Activated CD4-positive, alpha-beta T cell treated with anti-CD3 and anti-CD28 coated beads, Interleukin-2, amount 50 U/mL, for 48 hours (primary cell): ENCODE measurements around the gene FAM120B.

Source experiments
- DNase-seq, 2 experiments: peaks; one replicate each; pipeline ENCODE4 v3.0.0-alpha.2; 2020

FAM120B gene

GRCh38 chr6:170288091-170288631 lies 18.4 kb upstream of the FAM120B start:
- DNase-seq, result no peak

DNA sequence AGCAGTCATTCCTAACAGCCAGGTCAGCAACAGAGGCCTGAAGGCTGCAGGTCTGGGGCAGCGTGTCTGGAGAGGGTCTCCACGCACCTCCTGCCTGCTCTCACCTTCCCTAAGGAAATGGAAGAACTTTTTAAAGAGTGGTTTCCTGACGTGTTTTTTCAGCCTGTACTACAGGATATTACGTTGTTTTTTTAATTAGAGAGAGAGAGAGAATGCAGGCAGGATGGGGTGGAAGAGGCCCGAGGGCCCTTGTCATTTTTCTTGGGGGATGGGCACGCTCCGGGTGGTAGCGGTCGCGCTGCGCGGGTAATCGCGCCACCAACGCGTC lies 17.7 kb upstream of the FAM120B start:
- DNase-seq, result no peak

DNA sequence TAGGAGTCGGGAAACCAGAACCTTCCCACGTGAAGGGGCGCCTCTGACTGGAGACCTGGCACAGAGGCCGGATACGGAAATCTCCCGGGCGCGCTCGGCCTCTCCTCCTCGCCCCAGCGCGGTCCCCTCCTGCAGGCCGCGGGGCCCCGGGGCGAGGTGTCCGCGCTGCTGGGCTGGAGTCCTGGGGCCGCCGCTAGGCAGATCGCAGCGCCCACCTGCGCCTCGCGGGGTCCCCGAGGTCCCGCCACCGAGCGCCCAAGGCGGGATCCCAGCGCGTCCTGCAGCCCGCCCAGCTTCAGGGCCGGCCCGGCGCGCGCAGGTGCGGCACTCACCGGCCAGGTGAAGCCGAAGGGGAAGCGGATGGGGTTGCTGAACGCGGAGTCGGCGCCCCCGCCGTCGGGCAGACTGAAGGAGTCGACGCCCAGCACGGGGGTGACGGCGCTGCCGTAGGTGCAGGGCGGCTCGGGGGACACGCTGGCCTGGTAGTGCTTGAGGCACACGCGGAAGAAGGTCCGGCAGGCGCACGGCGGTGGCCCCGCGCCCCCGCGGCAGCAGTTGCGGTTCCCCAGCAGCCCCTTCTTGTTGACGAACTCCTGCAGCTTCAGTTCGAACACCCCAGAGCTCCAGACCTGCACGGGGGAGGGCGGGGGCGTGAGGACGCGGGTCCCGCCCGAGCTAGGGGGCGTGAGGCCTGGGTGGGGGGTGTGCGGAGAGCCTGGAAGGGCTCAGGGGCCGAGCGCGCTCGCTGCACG lies 17.2 kb upstream of the FAM120B start:
- DNase-seq, result no peak

- DNase-seq, result no peak
Measured at GRCh38 chr6:170289951-170290295, 16.6 kb upstream of the FAM120B start.

- peak; percentile 35 to 47 for DNase-seq
Measured at GRCh38 chr6:170290296-170291128, 16.0 kb upstream of the FAM120B start, which contains the start of gene DLL1. DLL1 (minus strand) TSS chr6:170291078; CDS start chr6:170290139, 939 bp downstream.

DNA sequence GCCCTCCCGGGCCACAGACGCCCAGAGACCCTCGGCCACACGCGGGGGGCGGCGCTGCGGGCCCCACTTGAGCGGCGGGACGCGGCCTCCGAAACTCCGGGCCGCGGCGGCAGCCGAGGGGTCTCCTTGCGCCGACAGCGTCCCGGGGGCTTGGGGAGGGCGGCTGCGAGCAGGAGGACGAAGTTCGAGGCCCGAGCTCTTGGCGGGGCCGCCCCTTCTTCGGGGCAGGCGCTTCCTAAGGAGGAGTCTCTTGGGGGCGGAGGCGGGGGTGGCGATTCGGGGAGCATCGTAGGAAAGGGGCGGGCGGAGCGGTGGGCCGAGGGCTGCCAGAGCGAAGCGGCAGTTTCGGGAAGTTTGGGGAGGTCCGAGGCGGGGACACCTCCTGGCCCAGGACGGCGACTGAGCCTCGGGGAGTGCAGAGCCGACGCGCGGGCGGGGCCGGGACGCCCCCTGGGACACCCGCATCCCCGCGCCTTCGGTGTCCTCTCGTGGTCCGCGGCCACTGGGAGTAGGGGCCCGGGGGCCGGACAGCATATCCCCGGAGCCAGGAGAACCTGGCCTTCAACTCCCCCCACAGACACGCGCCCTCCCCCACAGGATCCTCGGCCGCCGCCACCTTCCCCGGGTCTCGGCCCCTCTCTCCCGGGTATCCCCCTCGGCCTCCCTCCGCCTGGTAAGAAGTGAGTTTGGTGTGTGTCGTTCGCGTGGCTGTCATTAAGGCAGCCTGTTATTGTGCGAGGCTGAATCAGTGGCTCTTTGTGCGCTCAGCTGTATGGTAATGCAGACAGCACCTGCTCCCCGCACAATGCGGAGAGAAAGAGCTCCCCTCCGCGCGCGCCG lies 15.1 kb upstream of the FAM120B start:
- peak; percentile 28 to 43 for DNase-seq

DNA sequence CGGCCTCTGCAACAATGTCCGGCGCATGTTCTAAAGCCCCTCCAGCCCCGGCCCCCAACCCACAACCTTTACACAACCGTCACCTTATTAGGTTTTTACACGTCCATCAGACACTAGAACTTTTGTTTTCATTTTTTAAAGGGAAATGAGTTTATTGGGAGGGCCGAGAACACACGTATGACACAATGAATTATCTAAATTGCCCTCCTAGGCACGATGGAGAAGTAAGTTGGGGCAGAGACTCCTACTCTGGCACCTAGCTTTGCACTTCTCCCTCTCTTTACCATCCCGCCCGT lies 14.5 kb upstream of the FAM120B start:
- no peak for DNase-seq

DNA sequence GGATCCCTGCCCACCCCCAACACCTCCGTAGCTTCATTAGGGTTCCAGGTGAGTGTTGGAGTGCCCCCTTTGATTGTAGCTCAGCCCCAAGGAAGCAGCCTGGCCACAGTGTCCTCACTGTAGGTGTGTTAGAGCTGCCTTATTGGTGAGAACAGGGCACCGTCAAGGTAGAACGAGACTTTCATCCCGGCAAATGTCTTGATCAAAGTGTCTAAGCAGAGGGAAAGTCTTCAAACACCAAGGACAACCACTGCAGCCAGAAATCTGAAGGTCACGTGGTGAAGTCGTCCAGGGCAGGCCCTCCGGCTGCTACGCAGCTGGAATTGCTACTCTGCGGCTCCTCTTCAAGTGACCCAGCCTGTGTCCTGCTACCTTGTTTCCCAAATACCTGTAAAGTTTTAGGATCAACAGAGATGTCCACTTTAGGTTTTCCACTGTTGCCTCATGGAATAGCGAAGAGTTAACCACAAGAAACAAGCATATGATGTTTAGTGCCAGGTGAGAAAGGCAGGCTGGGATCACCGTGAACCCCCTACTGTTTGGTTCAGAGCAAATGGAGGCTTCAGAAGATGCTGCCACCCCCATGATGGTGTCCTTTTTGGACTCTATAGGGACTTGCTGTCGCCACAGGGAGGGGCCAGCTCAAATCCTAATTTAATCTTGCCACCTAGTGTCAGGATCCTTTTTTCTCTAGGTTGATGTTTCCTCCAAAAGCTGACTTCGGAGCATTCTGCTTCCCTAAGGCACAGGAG lies 14.0 kb upstream of the FAM120B start:
- DNase-seq, result no peak

GRCh38 chr6:170293341-170294231 lies 13.0 kb upstream of the FAM120B start:
- DNase-seq, result no peak

DNA sequence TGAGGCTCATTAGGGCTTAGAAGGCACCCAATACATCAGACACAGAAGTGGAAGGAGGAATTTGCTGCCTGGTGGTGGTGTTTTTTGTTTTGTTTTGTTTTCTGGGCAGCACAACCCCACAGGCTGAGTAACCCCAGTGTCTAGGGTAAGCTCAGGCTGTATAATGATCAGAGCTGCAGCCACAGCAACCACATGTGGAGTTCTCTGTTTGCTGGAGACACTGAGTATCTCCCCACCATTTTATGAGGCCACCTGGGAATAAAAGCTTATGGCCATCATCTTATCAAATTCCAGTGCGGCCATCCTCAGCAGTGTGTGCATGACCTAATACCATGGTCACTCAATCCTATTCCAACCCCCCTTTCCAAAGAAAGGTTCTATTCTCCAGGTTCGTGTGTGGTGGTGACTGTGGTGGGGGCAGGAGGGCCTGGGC lies 12.2 kb upstream of the FAM120B start:
- no peak for DNase-seq

DNA sequence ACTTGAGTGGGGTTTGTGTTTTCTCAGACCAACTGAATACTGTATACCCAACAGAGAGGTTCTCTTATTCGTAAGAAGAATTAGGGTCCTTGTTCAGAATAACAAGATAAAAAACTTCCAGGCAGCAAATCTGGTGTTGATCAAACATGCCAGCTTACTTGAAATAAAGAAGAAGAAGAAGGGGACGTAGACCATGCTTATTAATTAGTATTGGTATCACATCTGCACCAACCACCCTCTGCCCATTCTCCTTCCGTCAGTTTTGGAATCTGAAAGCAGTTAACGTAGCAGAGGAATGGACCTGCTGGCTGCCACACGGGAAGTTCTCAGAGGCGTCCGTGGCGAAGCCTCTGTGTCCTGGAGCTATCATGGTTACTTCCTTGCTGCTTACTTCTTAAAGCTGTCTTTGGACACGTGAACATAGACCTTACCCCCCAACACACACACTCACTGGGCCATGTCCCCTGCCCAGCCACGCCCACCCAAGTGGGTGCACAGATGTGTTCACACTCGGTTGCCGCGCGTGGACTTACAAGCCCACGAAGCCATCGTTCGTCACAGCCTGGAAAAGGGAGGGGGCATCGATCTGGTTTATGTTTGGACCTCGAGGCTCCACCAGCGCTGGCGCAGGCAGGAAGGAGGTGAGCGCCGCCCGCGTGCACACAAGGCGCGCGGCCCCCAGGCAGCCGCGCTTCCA lies 11.6 kb upstream of the FAM120B start:
- no peak for DNase-seq

DNA sequence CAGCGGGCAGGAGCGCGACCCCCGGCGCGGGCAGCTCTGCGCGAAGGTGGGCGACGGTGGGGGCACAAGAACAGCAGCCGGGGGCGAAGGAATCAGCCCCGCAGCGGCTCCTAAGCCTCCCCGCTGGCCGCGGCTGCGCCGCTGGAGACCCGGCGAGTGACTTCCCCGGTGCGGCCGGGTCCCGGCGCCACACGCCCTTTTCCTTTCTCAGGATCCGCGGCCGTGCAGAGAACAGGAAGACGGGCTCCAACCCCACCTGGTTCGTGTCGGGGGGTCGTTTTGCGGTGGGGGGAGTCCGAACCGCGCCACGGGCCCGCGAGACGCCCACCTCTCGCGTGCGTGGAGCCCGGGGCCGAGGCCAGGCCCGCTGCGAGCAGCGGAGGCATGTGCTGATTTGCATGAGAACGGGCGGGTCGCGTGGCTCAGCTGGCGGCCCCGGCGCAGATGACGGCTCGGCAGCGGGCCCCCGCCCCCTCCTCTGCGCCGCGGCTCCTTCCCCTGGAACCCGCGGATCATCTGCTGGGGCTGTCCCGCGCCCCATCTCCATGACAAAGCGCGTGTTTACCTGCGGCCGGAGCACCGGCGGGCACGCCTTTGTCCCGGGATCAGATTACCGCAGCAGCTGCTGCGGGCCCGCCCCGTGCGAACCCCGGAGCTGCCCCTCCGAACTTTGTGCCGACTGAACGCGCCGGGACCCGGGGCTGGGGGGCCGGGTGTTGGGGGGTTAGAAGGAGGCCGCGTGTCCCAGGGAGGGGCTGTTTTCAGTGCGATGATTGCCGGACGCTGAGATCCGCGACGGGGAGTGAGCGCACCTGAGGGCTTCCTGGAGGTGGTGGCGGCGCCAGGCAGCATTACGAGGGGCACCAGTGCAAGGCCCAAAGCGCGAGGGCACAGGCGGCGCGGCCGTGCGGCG lies 10.8 kb upstream of the FAM120B start:
- peak; percentile 56 to 60 for DNase-seq

- DNase-seq, result no peak
Measured at GRCh38 chr6:170296423-170296745, 10.2 kb upstream of the FAM120B start.

DNA sequence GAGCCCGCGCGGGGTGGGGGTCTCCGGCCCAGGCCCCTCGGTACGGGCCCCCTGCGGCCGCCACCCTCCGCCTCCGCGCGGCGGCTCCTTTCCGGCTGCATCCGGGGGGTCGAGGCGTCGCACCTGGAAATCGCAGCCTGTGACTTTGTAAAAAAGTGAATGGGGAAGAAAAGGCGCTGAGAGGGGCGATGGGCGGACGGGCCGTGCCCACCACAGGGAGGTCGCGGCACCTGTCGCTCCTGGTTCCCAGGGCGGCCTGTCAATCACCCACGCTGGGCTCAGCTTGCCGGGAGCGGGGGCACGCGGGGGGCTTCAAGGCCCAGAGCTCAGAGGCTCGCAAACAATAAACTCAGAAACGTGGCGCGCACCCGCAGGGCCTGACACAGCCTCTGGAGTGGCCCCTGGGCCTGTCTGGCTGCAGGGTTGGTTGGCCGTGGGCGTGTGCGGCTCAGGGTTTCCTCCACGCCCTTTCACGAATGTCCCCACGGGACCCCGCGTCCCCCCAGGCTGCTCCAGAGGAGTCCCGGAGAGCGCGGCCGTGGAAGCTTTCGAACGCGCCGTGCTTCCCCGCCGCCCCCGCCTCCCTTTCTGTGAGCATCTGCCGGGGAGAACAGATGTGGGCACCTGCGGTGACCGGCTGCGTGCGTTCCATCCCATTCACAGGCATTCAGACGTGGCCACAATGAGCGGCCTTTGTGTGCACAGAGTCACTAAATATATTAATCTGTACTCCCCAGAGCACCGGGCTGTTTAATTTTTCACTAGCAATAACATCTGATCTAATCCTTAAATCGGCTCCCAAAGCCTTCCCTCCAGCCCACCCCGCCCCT lies 9.6 kb upstream of the FAM120B start:
- DNase-seq, result no peak

- DNase-seq, result no peak
Measured at GRCh38 chr6:170297576-170298330, 8.8 kb upstream of the FAM120B start.

GRCh38 chr6:170298688-170299087 lies 7.9 kb upstream of the FAM120B start:
- no peak for DNase-seq

DNA sequence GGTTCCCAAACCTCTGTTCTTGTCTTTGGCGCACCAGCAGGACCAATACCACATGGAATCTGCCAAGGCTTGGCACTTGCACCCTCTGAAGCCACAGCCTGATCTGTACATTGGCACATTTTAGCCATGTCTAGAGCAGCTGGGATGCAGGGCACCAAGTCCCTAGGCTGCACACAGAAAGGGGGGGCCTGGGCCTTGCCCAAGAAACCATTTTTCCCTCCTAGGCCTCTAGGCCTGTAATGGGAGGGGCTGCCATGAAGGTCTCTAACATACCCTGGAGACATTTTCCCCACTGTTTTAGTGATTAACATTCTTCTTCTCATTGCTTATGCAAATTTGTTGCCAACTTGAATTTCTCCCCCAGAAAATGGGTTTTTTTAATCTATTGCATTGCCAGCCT lies 5.4 kb upstream of the FAM120B start:
- no peak for DNase-seq

DNA sequence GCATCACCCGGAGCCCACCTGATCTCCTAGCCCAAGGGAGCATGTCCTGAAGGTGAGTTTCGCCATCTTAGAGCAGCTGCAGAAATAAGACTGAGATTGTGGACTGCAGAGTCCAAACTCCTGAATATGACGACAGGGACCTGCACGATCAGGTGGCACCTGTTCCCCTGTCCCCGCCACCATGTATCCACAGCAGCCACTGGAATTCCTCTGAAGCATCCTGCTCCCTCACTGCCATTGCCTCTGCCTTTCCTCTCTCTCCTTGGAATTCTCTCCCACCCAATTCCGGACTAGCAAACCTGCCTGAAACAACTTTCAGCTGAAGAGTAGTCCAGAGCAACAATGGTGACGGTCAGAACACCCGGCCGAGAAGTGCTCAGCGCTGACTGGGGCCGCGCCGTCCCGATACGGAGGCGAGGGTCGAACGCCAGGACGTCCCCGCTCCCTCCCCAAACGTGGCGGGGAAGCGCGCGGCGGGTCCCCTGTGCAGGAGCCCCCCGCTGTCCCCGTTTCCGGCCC lies 694 bp upstream of the FAM120B start:
- DNase-seq, result no peak
